Activated CD4-positive, alpha-beta T cell treated with anti-CD3 and anti-CD28 coated beads, Interleukin-2, amount 10 ng/mL, durations not matched to agents 7 days and 5 days (primary cell): ENCODE results near the gene CPE. TPM values are rescaled to one million over a fixed set of nuclear protein-coding genes. Genes with fewer than 3 reads are reported as not detected.

Source experiments
- CTCF ChIA-PET: fragments of 350-600 bp; sonication (Branson Sonifier 250); formaldehyde crosslinking; loops from one replicate; lab custom pipeline; 2021; ENCODE audit warnings: antibody characterized with exemption; lab: Charles Lee
- POLR2A ChIA-PET: fragments of 350-600 bp; sonication (Branson Sonifier 250); formaldehyde crosslinking; loops from one replicate; lab custom pipeline; 2021; ENCODE audit warnings: antibody characterized with exemption; lab: Charles Lee
- DNase-seq: peaks from one replicate; pipeline ENCODE4 v3.0.0-alpha.2; 2020
- H3K27ac Mint-ChIP-seq: one replicate; pipeline ENCODE4 v1.8.0; 2021; ENCODE audit warnings: mild to moderate bottlenecking, moderate library complexity, mixed read lengths
- H3K27me3 Mint-ChIP-seq: one replicate; pipeline ENCODE4 v1.8.0; 2021; ENCODE audit warnings: mixed read lengths
- H3K36me3 Mint-ChIP-seq: one replicate; pipeline ENCODE4 v1.8.0; 2021; ENCODE audit warnings: low read depth, mixed read lengths
- H3K4me1 Mint-ChIP-seq: one replicate; pipeline ENCODE4 v1.8.0; 2021; ENCODE audit warnings: mixed read lengths
- H3K4me3 Mint-ChIP-seq: one replicate; pipeline ENCODE4 v1.8.0; 2021; ENCODE audit warnings: mild to moderate bottlenecking, moderate library complexity, mixed read lengths
- H3K9me3 Mint-ChIP-seq: one replicate; pipeline ENCODE4 v1.8.0; 2021; ENCODE audit warnings: mixed read lengths
- total RNA-seq, 2 experiments: library from RNA; stranded (reverse); gene quantifications; one replicate each; pipeline ENCODE4 v1.2.3, GENCODE V29; 2021

The CPE gene
- total RNA-seq, 2 experiments from 2014 or later: not detected

DNA sequence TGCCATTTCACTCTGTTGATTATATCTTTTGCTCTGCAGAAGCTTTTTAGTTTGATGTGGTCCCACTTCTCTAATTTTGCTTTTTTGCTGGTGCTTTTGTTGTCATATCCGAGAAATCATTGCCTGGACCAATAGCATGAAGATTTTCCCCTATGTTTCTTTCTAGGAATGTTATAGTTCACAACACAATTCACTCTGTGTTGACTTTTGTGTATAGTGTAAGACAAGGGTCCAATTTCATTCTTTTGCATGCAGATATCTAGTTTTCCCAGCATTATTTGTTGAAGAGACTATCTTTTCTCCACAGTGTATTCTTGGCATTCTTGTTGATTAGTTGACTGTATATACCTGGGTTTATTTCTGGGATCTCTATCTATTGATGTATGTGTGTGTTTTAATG, 8.3 kb upstream of the CPE start:
- H3K27ac Mint-ChIP-seq: no peak overlapping the region
- no peaks in the 10 kb centered on the region for H3K36me3 Mint-ChIP-seq
- no peaks in the 10 kb centered on the region for H3K4me1 Mint-ChIP-seq
- CTCF ChIA-PET: interaction anchor here (1.2 kb wide), 1 partner anchor 19 kb away, joined by 3 read pairs; no protein-coding TSS in a partner anchor
- DNase-seq: no peak
- POLR2A ChIA-PET: no interaction called here
- no peaks in the 10 kb centered on the region for H3K9me3 Mint-ChIP-seq
- H3K27me3 Mint-ChIP-seq: peaks cover 29% of the 10 kb centered on the region
- H3K4me3 Mint-ChIP-seq: no peak overlapping the region

GRCh38 chr4:165375465-165375864, 3.3 kb upstream of the CPE start:
- ChIA-PET CTCF (no interaction called here), POLR2A (no interaction called here)
- no peak overlapping the region for H3K4me3 Mint-ChIP-seq
- H3K27ac Mint-ChIP-seq: no peak overlapping the region
- H3K27me3 Mint-ChIP-seq: peaks cover 68% of the 10 kb centered on the region
- H3K9me3 Mint-ChIP-seq: no peaks in the 10 kb centered on the region
- no peaks in the 10 kb centered on the region for H3K4me1 Mint-ChIP-seq
- no peak for DNase-seq
- H3K36me3 Mint-ChIP-seq: no peaks in the 10 kb centered on the region

DNA sequence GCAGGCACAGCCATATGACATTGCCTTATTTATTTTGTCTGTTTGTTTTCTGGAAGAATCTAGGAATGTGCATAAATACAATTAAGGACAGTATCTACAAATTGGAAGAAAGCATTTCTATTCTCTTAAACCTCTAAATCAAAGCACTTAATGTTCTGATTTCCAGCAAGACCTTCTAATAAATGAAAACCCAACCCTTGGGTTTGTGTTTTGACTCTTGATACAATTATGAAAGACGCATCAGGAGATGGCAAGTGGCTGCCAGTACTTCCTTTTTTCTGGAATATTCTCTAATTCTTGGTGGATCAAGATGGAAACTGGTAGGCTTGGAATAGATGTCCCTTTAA, 437 bp upstream of the CPE start:
- POLR2A ChIA-PET: no interaction called here
- Mint-ChIP-seq H3K4me3 (no peak overlapping the region), H3K36me3 (no peaks in the 10 kb centered on the region), H3K27ac (no peak overlapping the region), H3K9me3 (no peaks in the 10 kb centered on the region), H3K4me1 (no peaks in the 10 kb centered on the region), H3K27me3 (peaks cover 69% of the 10 kb centered on the region)
- CTCF ChIA-PET: interaction anchor here (1.0 to 1.1 kb wide), 2 partner anchors 19 to 67 kb away, joined by 3 read pairs; no protein-coding TSS in a partner anchor
- no peak for DNase-seq

- no peak for DNase-seq
- no peaks in the 10 kb centered on the region for H3K36me3 Mint-ChIP-seq
- no peak overlapping the region for H3K4me3 Mint-ChIP-seq
- no peaks in the 10 kb centered on the region for H3K9me3 Mint-ChIP-seq
- H3K4me1 Mint-ChIP-seq: no peaks in the 10 kb centered on the region
- ChIA-PET POLR2A (no interaction called here), CTCF (no interaction called here)
- H3K27ac Mint-ChIP-seq: no peak overlapping the region
- H3K27me3 Mint-ChIP-seq: peaks cover 70% of the 10 kb centered on the region
Measured at GRCh38 chr4:165379678-165380064, 863 bp downstream of the CPE start.

DNA sequence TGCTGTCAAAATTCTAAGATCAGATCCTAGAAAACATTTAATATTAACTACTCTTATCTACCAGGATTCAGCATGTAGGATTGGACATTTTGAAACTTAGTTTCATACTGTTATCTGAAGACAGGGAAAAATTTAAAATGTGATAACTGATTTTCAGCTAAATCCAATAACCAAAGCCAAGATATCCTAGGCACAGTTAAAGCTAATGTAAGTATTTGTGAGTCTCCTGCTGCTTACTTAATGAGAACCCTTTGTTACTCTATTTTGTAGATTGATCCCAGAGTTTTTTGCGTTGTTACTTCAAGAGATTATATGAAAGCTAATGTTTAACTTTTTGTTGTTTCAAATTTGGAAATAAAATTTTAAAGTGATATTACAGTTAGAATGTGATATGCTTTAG, 2.0 kb downstream of the CPE start:
- Mint-ChIP-seq H3K4me3 (no peak overlapping the region), H3K27me3 (peaks cover 58% of the 10 kb centered on the region), H3K36me3 (no peaks in the 10 kb centered on the region), H3K4me1 (no peaks in the 10 kb centered on the region), H3K9me3 (no peaks in the 10 kb centered on the region), H3K27ac (no peak overlapping the region)
- ChIA-PET POLR2A (no interaction called here), CTCF (no interaction called here)
- DNase-seq: no peak

GRCh38 chr4:165381821-165382373, 3.1 kb downstream of the CPE start:
- ChIA-PET POLR2A (interaction anchor here (0.6 kb wide), 1 partner anchor 190 kb away, joined by 4 read pairs; no protein-coding TSS in a partner anchor), CTCF (no interaction called here)
- Mint-ChIP-seq H3K4me1 (no peaks in the 10 kb centered on the region), H3K36me3 (no peaks in the 10 kb centered on the region), H3K27ac (no peak overlapping the region), H3K4me3 (no peak overlapping the region), H3K27me3 (peaks cover 54% of the 10 kb centered on the region), H3K9me3 (no peaks in the 10 kb centered on the region)
- no peak for DNase-seq

- ChIA-PET CTCF (no interaction called here), POLR2A (no interaction called here)
- no peak for DNase-seq
- no peaks in the 10 kb centered on the region for H3K9me3 Mint-ChIP-seq
- no peak overlapping the region for H3K27ac Mint-ChIP-seq
- no peaks in the 10 kb centered on the region for H3K36me3 Mint-ChIP-seq
- no peak overlapping the region for H3K4me3 Mint-ChIP-seq
- H3K4me1 Mint-ChIP-seq: no peaks in the 10 kb centered on the region
- peaks cover 53% of the 10 kb centered on the region for H3K27me3 Mint-ChIP-seq
Measured at GRCh38 chr4:165382640-165383039, 3.8 kb downstream of the CPE start.

DNA sequence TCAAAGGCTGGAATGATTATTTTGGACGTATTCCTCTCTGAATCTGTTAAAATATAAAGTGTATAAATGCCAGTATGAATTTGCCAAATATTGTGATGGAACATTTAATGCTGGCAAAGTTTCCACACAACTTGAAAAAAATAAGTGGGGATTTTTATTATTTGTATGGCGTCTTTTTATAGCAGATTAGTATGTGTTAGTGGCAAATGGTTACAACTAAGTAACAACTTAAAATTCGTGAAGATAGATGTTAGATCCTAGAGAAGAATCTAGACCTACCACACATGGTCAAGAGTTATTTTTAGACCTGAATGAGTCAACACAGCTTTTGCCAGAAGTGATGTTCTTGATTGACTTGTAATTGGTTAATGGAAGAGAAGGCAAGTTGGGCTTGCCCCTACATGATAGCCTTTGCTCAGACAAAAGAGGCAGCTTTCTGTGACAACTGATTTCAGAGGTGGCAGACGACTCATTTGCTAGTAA, 4.8 kb downstream of the CPE start:
- POLR2A ChIA-PET: no interaction called here

GRCh38 chr4:165384186-165384585, 5.4 kb downstream of the CPE start:
- CTCF ChIA-PET: interaction anchor here (0.8 to 1.1 kb wide), 2 partner anchors 101 to 253 kb away, joined by 3 read pairs; no protein-coding TSS in a partner anchor
- no peaks in the 10 kb centered on the region for H3K9me3 Mint-ChIP-seq
- H3K27me3 Mint-ChIP-seq: peaks cover 50% of the 10 kb centered on the region

More for the DNA sequence above, 4.8 kb downstream of the CPE start:
- Mint-ChIP-seq H3K27ac (no peak overlapping the region), H3K4me1 (no peaks in the 10 kb centered on the region), H3K9me3 (no peaks in the 10 kb centered on the region), H3K27me3 (peaks cover 50% of the 10 kb centered on the region), H3K36me3 (no peaks in the 10 kb centered on the region), H3K4me3 (no peak overlapping the region)
- CTCF ChIA-PET: interaction anchor here (0.8 kb wide), 1 partner anchor 101 kb away, joined by 3 read pairs; no protein-coding TSS in a partner anchor
- no peak for DNase-seq

DNA sequence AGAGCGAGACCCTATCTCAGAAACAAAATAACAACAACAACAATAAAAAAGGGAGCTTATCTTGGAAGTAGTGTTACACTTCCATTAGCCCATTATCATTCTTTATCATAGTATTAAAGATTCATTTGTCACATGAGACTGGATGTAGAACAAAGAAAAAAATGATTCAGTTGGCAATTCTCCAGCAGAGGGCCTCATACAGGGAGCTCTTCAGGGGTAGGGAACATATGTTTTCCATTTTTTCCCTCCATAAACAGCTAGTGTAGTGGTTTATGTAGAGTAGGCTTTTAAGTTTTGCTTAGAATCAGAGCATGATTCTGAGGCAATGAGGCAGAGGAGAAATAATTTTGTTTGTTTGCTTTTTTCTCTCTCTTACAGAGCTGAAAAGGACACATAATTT, 5.8 kb downstream of the CPE start:
- no peak overlapping the region for H3K27ac Mint-ChIP-seq
- H3K9me3 Mint-ChIP-seq: no peaks in the 10 kb centered on the region
- POLR2A ChIA-PET: no interaction called here
- H3K4me3 Mint-ChIP-seq: no peak overlapping the region
- DNase-seq: no peak
- CTCF ChIA-PET: interaction anchor here (0.8 to 1.1 kb wide), 2 partner anchors 100 to 254 kb away, joined by 3 read pairs; no protein-coding TSS in a partner anchor
- H3K27me3 Mint-ChIP-seq: peaks cover 52% of the 10 kb centered on the region
- H3K36me3 Mint-ChIP-seq: no peaks in the 10 kb centered on the region
- H3K4me1 Mint-ChIP-seq: no peaks in the 10 kb centered on the region

More at GRCh38 chr4:165384186-165384585, 5.4 kb downstream of the CPE start:
- Mint-ChIP-seq H3K36me3 (no peaks in the 10 kb centered on the region), H3K4me3 (no peak overlapping the region), H3K27ac (no peak overlapping the region), H3K4me1 (no peaks in the 10 kb centered on the region)
- DNase-seq: no peak
- POLR2A ChIA-PET: no interaction called here

- ChIA-PET POLR2A (no interaction called here), CTCF (interaction anchor here (1.1 kb wide), 1 partner anchor 254 kb away, joined by 3 read pairs; no protein-coding TSS in a partner anchor)
- Mint-ChIP-seq H3K4me1 (no peaks in the 10 kb centered on the region), H3K27me3 (peaks cover 51% of the 10 kb centered on the region), H3K4me3 (no peak overlapping the region), H3K27ac (no peak overlapping the region), H3K9me3 (no peaks in the 10 kb centered on the region), H3K36me3 (no peaks in the 10 kb centered on the region)
- DNase-seq: no peak
Measured at GRCh38 chr4:165385126-165385525, 6.3 kb downstream of the CPE start.

GRCh38 chr4:165386328-165386727, 7.5 kb downstream of the CPE start:
- ChIA-PET CTCF (interaction anchor here (0.5 kb wide), 1 partner anchor 172 kb away, joined by 5 read pairs; no protein-coding TSS in a partner anchor), POLR2A (no interaction called here)
- DNase-seq: no peak
- Mint-ChIP-seq H3K36me3 (no peaks in the 10 kb centered on the region), H3K27ac (no peak overlapping the region), H3K4me3 (no peak overlapping the region), H3K4me1 (no peaks in the 10 kb centered on the region), H3K9me3 (no peaks in the 10 kb centered on the region), H3K27me3 (peaks cover 52% of the 10 kb centered on the region)

- CTCF ChIA-PET: no interaction called here
- Mint-ChIP-seq H3K36me3 (no peaks in the 10 kb centered on the region), H3K27ac (no peak overlapping the region), H3K4me1 (no peaks in the 10 kb centered on the region), H3K4me3 (no peak overlapping the region), H3K27me3 (peaks cover 44% of the 10 kb centered on the region), H3K9me3 (no peaks in the 10 kb centered on the region)
- POLR2A ChIA-PET: no interaction called here
- DNase-seq: no peak
Measured at GRCh38 chr4:165388756-165389155, 9.9 kb downstream of the CPE start.
